ENCODE measurements around the gene GPT2.

Gene GPT2

DNA sequence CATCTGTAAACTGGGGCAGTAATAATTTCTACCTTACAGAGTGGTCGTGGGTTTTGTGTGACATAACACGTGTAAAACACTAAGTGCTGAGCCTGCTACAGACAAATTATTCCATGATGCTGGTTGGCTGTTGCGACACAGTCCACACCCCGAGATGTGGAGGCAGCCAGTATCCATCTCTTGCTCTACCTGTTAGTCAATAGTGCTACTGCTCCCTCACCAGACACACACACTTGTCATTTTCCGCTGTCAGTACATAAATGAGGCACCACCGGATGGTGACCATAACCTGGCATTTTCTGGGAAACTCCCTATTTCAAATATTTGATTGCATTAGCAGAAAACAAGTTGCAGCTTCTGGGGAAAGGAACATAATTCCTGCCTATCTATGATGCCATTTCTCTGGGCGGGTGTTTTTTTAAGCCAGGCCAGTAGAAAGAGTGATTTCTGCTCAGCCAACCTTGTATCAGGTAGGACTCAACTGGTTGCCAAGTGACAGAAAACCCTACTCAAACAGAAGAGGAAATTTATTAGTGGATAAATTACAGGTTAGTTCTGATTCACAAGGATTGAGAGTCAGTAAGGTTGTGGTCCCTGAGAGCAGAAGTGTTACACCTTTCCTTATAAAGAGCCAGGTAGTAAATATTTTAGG is 65.2 kb downstream of the GPT2 start:
- peak in 1 of 2 donors; percentile 63 for DNase-seq (ENCODE audit: low spot score in 2 of 2)
- no peak overlapping the region for H3K4me3 Mint-ChIP-seq

DNA sequence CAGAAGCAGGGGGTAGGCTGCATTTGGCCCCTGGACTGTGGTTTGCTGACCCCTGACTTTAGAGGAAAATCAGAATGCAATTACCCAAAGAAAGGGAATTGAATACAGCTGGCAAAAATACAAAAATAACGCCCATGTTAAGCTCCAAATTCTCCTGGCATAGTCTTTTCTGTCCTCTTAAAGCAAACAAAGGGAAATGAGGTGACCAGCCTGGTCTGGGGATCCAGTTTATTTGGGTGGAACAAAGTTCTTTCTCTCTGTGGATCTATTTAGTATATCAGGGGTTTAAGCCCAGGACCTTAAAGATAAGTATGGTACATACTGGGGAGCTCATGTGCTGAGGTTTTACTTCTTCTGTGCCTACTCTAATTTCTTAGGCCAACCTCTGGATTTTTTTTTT is 65.8 kb downstream of the GPT2 start:
- DNase-seq (ENCODE audit: low spot score in 2 of 2) (no peak), ATAC-seq (no peak)
- no peak overlapping the region for H3K4me3 Mint-ChIP-seq
- peaks cover 16% of the 10 kb centered on the region for H3K36me3 Mint-ChIP-seq
- H3K27ac Mint-ChIP-seq = peak overlapping the region; percentile 76
- H3K9me3 Mint-ChIP-seq = no peaks in the 10 kb centered on the region
- peaks cover 15% of the 10 kb centered on the region for H3K4me1 Mint-ChIP-seq

More for the DNA sequence above, 65.2 kb downstream of the GPT2 start:
- peak overlapping the region; percentile 76 for H3K27ac Mint-ChIP-seq
- H3K36me3 Mint-ChIP-seq = peaks cover 10% of the 10 kb centered on the region
- no peaks in the 10 kb centered on the region for H3K9me3 Mint-ChIP-seq
- peak; percentile 97 for ATAC-seq
- H3K4me1 Mint-ChIP-seq = peaks cover 15% of the 10 kb centered on the region

DNA sequence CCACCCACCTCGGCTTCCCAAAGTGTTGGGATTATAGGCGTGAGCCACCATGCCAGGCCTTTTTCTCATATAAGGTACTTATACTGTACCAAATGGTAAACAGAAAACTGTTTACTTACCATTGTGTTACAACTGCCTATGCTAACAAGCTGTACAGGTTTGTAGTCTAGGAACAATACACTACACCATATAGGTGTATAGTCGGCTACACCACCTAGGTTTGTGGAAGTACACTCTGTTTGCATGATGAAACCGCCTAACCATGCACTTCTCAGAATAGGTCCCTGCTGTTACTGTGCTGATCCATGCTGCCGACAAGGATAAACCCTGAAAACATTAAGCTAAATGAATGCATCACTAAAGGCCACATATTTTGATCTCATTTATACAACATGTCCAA is 70.4 kb downstream of the GPT2 start:
- H3K4me1 Mint-ChIP-seq = peaks cover 1% of the 10 kb centered on the region
- no peak overlapping the region for H3K27ac Mint-ChIP-seq
- H3K9me3 Mint-ChIP-seq = no peaks in the 10 kb centered on the region
- H3K4me3 Mint-ChIP-seq = no peak overlapping the region
- no peak for DNase-seq (ENCODE audit: low spot score in 2 of 2)
- H3K36me3 Mint-ChIP-seq = peaks cover 62% of the 10 kb centered on the region
- no peak for ATAC-seq

DNA sequence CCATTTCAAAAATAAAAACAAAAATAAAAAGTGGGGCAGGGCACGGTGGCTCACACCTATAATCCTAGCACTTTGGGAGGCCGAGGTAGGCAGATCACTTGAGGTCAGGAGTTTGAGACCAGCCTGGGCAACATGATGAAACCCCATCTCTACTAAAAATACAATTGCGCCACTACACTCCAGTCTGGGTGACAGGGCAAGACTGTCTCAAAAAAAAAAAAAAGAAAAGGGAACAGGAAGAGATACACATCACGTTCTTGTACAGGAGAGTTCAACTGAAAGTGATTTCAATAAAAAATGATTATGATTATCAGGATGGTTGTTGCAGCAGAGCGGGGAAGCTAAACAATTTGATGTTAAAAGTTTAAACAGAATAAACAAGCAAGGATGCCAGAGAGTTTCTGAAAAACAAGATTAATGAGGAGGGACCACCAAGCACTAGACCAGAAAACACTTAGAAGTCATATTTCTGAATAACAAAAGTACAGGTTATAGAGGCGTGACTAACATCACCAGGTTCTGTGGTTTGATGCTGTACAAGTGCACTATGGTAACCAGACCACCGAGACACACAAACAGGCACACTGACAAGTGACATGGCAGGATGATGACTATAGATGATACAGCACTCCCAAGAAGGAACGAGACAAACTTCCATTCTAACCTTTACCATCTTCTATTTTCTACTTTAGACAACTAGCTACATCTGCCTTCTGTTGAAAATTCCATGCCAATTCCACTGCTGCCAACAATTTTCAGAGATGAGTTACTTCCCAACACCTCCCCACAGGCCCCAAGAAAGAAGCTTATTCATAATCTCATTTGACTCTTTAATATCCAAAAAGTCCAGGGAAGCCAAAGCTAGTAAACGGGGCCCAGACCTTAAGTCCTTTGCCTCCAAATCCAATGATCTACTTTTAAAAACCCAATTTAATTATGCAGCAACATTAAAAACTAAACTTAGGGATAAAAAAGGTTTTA is 77.5 kb downstream of the GPT2 start:
- ATAC-seq = peak; percentile 100
- H3K27ac Mint-ChIP-seq = peak overlapping the region; percentile 93
- DNase-seq (ENCODE audit: low spot score in 2 of 2) = no peak
- H3K4me1 Mint-ChIP-seq = peaks cover 23% of the 10 kb centered on the region
- no peaks in the 10 kb centered on the region for H3K9me3 Mint-ChIP-seq
- peak overlapping the region; percentile 5 for H3K4me3 Mint-ChIP-seq
- H3K36me3 Mint-ChIP-seq = peaks cover 100% of the 10 kb centered on the region

DNA sequence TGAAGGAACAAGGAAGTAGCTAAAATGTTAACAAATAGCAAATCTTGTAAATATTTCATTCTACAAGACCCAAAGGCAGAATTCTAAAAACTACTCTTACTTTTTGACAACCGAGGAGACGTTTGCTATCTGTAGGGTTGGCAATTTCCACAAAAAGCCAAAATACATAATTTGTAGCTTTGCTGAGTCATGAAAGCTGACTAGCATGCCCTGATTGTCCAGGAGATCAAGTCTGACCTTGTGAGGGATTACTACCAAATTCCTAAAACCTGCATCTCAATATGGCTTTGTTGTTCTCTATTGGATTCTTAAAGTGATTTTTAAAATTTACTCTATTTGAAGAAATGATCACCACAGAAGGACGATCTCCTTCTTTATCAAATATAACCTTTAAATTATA is 78.5 kb downstream of the GPT2 start:
- H3K4me3 Mint-ChIP-seq = no peak overlapping the region
- H3K4me1 Mint-ChIP-seq = peaks cover 30% of the 10 kb centered on the region
- DNase-seq (ENCODE audit: low spot score in 2 of 2) (no peak), ATAC-seq (no peak)
- no peaks in the 10 kb centered on the region for H3K9me3 Mint-ChIP-seq
- H3K36me3 Mint-ChIP-seq = peaks cover 100% of the 10 kb centered on the region
- peak overlapping the region; percentile 93 for H3K27ac Mint-ChIP-seq

DNA sequence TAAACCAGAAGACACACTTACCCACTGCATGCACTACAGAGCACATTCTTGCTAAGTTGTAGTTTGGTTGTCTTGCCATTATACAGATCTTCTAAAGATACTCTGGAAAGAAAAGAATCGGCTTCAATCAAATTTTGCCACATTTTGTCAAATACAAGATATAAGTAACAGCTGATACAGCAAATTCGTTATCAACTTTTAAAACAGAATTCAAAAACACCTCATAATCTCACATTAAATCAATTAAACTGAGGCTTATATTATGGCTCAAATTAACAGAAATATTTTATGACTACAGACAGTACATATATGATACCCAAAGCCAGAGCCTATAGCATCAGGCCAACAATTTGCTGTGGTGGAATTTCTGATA is 83.9 kb downstream of the GPT2 start:
- Mint-ChIP-seq H3K4me1 (peaks cover 38% of the 10 kb centered on the region), H3K9me3 (no peaks in the 10 kb centered on the region), H3K4me3 (no peak overlapping the region), H3K36me3 (peaks cover 99% of the 10 kb centered on the region), H3K27ac (peak overlapping the region; percentile 52)
- no peak for DNase-seq (ENCODE audit: low spot score in 2 of 2)
- no peak for ATAC-seq

DNA sequence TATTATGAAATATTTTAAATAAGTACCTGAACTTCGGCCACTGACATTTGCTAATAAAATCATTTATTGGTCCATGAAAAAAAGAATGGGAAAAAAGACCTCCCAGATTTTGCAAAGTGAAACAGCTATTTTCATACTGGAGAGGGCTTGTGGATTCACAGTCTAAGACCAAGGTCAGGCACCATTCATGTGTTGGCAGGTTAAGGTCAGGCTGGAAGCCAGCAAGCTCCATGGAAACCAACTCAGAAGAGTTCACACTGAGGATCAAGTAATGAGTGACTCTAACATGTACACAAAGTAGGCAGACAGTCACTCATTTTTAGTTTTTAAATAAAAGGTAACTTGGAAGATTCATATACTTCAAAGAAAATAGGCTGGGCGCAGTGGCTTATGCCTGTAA is 85.9 kb downstream of the GPT2 start:
- DNase-seq (ENCODE audit: low spot score in 2 of 2) (no peak), ATAC-seq (no peak)
- Mint-ChIP-seq H3K27ac (no peak overlapping the region), H3K36me3 (peaks cover 79% of the 10 kb centered on the region), H3K9me3 (no peaks in the 10 kb centered on the region), H3K4me1 (peaks cover 45% of the 10 kb centered on the region), H3K4me3 (no peak overlapping the region)

DNA sequence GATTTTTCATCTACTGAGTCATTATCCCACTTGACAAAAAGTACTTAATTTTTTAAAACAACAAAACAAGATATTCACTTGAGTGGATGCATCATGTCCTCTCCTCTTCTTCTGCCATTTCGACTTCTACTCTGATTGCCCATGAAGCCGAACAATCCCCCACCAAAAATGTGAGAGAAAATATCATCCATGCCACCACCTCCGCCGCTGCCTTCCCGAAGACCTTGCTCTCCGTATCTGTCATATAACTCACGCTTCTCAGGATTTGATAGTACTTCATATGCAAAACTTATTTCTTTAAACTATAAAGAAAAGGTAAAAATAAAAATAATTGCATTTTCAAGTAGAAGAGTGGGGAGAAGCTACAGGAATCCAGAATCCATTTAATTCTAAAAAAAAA is 87.1 kb downstream of the GPT2 start:
- Mint-ChIP-seq H3K4me1 (peaks cover 56% of the 10 kb centered on the region), H3K4me3 (peak overlapping the region; percentile 2), H3K9me3 (no peaks in the 10 kb centered on the region), H3K36me3 (peaks cover 67% of the 10 kb centered on the region), H3K27ac (no peak overlapping the region)
- ATAC-seq = no peak
- no peak for DNase-seq (ENCODE audit: low spot score in 2 of 2)

DNA sequence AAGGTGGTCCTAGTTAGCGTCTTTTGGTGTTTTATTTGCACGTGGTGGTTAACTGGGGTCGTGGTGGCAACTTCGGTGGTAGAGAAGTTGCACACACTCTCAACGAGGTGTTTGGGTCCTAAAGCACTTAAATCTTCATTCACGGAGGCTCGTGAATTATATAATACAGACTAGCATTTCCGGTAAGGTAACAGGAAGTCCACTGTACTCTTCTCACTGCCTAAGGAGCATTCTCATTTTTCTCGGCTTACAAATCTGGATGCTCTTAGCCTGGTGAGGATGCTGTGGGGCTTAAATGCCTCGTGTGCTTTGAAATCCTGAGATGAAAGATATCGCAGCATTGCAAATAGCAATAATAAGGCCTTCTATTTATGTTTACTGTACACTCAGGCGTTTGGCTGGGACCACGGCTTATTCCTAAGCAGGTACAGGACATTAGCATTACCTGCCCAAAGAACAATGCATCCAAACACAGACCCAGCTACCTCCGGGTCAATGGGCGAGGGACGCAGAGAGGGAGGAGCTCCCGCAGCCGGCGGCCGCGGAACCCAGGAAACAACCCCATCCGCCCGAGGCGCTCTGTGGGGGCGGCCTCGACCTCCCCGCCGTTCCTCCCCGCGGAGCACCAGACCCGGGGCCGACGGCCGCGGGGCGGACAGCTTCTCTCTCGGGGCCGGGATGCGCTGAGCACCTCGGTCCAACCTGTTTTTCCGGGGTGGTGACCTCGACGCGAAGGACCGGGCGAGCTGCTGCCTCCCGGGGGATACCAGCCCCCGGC is 88.5 kb downstream of the GPT2 start:
- peak overlapping the region; percentile 91 for H3K4me3 Mint-ChIP-seq
- ATAC-seq (peak; percentile 72), DNase-seq (ENCODE audit: low spot score in 2 of 2) (peak; percentile 31 to 79)
- peak overlapping the region; percentile 97 for H3K27ac Mint-ChIP-seq
- H3K9me3 Mint-ChIP-seq = no peaks in the 10 kb centered on the region
- H3K4me1 Mint-ChIP-seq = peaks cover 56% of the 10 kb centered on the region
- H3K36me3 Mint-ChIP-seq = peaks cover 54% of the 10 kb centered on the region

DNA sequence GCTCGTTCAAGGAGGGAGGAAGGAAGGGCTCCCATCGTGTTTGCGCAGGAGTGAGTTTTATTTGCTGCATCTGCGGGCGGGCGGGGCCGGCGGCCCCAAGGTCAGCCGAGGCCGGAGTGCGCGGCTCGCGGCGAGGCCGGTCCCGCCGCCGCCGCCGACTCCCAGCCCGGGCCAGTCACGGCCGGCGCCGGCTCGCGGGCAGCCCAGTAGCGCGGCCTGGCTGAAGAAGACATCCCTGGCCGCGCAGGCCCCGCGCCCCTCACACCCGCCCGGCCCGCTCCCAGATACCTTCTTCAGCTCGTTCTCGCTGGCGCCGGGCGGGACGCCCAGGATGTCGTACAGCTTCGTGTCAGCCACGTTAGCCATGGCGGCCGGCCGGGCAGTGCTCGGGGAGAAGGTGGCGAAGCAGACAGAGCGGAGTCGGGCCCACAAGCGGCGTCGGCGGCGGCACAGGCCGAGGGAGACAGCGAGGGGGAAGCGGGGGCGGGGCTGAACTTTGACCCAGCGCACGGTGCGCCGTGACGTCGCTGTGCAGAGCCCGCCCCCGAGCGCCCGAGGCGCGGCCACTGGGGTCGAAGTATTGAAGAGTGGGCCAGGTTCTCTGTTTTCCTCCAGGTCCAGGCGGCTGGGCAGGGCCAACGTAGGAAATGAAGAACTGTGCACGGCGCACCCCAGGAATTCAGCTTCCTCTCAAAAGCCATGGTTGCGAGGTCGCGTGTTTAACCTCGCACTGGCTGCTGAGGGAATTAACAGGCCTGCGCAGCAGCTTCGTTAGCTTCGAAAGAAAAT is 89.2 kb downstream of the GPT2 start, which contains the start of gene DNAJA2:
Gene DNAJA2, minus strand, starts transcription at position 468 of the 789 bp plus-strand sequence. Its CDS starts 102 bp downstream, at position 366.
- Mint-ChIP-seq H3K36me3 (peaks cover 46% of the 10 kb centered on the region), H3K4me3 (peak within 1 kb of the TSS; percentile 91), H3K9me3 (no peaks in the 10 kb centered on the region), H3K4me1 (peaks cover 53% of the 10 kb centered on the region), H3K27ac (peak within 1 kb of the TSS; percentile 97)
- DNase-seq (ENCODE audit: low spot score in 2 of 2) = peak; percentile 88 to 96
- peak; percentile 96 for ATAC-seq

DNA sequence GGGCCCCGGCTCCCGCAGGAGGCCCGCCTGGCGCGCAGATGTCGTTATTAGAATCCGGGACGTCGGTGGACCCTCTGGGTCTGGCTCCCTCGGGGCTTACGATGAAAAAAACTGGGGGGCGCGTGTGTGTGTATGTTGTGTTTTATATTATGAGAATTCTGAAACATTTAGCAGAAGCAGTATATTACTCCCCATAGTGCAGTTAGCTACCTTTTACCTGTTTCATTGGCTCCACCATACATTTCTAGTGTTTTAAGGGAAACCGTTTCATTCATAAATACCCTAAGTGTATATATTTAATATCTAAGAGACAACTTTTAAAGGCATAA is 89.8 kb downstream of the GPT2 start:
- H3K9me3 Mint-ChIP-seq = no peaks in the 10 kb centered on the region
- peaks cover 53% of the 10 kb centered on the region for H3K4me1 Mint-ChIP-seq
- no peak for ATAC-seq

DNA sequence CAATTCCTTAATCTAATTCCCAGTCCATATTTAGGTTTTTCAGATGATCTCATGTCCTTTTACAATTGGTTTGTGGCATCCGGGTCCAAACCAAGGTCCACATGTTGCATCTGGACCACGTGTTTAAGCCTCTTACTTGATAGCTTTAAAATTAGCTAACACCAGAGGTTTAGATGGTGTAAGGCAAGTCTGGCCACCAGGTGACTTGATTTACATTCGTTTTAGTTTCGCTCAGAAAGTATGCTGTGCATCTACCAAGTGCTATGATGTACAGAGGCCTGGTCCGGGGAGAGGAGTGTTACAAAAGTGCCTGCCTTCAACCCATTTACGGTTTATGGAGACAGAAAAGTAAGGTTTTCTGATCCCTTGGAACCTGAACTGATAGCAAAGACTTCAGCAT is 90.2 kb downstream of the GPT2 start:
- peaks cover 36% of the 10 kb centered on the region for H3K36me3 Mint-ChIP-seq
- H3K4me3 Mint-ChIP-seq = peak overlapping the region; percentile 91
- peak in 1 of 2 donors; percentile 57 for DNase-seq (ENCODE audit: low spot score in 2 of 2)
- no peaks in the 10 kb centered on the region for H3K9me3 Mint-ChIP-seq
- peak; percentile 4 for ATAC-seq
- H3K4me1 Mint-ChIP-seq = peaks cover 51% of the 10 kb centered on the region
- peak overlapping the region; percentile 97 for H3K27ac Mint-ChIP-seq

More for the DNA sequence above, 89.8 kb downstream of the GPT2 start:
- Mint-ChIP-seq H3K4me3 (peak overlapping the region; percentile 91), H3K36me3 (peaks cover 40% of the 10 kb centered on the region), H3K27ac (peak overlapping the region; percentile 97)
- no peak for DNase-seq (ENCODE audit: low spot score in 2 of 2)

DNA sequence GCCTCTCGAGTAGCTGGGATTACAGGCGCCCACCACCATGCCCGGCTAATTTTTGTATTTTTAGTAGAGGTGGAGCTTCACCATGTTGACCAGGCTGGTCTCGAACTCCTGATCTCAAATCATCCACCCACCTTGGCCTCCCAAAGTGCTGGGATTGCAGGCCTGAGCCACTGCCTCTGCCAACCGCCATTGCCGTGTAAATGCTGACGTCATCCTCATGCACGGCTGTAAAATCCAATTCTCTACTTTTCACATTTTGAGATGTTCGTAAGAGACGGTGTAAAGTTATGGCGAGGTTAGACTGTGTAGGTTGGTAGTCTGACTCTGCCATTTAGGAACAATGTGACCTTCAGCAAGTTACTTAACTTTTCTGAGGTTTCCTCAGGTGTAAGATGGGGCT is 91.0 kb downstream of the GPT2 start:
- Mint-ChIP-seq H3K27ac (peak overlapping the region; percentile 97), H3K4me1 (peaks cover 50% of the 10 kb centered on the region), H3K36me3 (peaks cover 28% of the 10 kb centered on the region), H3K4me3 (peak overlapping the region; percentile 91), H3K9me3 (no peaks in the 10 kb centered on the region)
- DNase-seq (ENCODE audit: low spot score in 2 of 2) (no peak), ATAC-seq (no peak)

DNA sequence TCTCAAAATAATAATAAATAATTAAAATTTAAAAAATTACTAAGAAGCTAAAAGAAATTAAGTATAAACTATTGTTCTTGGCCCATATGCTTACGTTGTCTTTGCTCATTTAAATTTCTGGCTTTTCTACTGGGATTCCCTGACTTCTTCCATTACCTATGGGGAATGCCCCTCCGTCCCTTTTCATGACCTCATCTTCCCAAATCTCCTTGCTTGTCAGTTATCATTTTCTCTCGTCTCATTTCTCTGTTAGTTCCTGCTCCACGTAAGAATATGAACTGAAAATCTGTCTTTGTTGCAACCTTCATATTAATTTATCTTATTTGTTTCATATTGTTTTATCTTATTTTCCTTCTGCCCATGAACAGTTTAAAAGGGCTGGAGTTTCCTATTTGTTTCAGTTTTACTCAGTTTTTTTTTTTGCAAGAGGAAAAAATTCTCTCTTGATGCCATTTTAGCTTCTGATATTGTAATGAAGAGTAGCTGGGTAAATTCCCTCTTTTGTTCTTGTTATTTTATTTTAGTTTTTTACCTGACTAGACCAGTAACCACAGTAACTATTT is 91.8 kb downstream of the GPT2 start:
- DNase-seq (ENCODE audit: low spot score in 2 of 2) (no peak), ATAC-seq (no peak)
- peak overlapping the region; percentile 17 for H3K27ac Mint-ChIP-seq
- peaks cover 47% of the 10 kb centered on the region for H3K4me1 Mint-ChIP-seq
- no peaks in the 10 kb centered on the region for H3K9me3 Mint-ChIP-seq
- H3K36me3 Mint-ChIP-seq = peaks cover 20% of the 10 kb centered on the region
- no peak overlapping the region for H3K4me3 Mint-ChIP-seq
